HUDEP-2 (cell line): ENCODE results near the gene UNC5B.
"Not testable (repeated sequence)": the region's sequence is repeated elsewhere in the genome, so short reads cannot be mapped to it uniquely, and the experiment has no call there.

Experiments used
- DNase-seq, 76 experiments: peaks; one replicate each; lab custom pipeline; 2025; ENCODE audit not compliant: unreplicated experiment in 76 of 76; lab: John Stamatoyannopoulos, UW

Gene UNC5B

GRCh38 chr10:71265201-71265575 is 52.8 kb downstream of the UNC5B start:
- no peak for DNase-seq

GRCh38 chr10:71265618-71266146 is 53.3 kb downstream of the UNC5B start:
- no peak for DNase-seq

- no peak for DNase-seq
Measured at GRCh38 chr10:71266147-71266917, 54.0 kb downstream of the UNC5B start.

GRCh38 chr10:71266918-71267442 is 54.6 kb downstream of the UNC5B start:
- DNase-seq: no peak

GRCh38 chr10:71267508-71268240 is 55.3 kb downstream of the UNC5B start:
- no peak for DNase-seq

GRCh38 chr10:71268247-71268691 is 55.9 kb downstream of the UNC5B start:
- DNase-seq: no peak

- DNase-seq: no peak
Measured at GRCh38 chr10:71268758-71269157, 56.4 kb downstream of the UNC5B start.

GRCh38 chr10:71269301-71270288 is 57.2 kb downstream of the UNC5B start:
- DNase-seq: no peak

- DNase-seq: peak in 33 of 76 experiments; percentile 2 to 71 (median 22)
Measured at GRCh38 chr10:71270301-71271220, 58.2 kb downstream of the UNC5B start.

- no peak for DNase-seq
Measured at GRCh38 chr10:71271662-71272055, 59.3 kb downstream of the UNC5B start.

GRCh38 chr10:71272056-71272771 is 59.8 kb downstream of the UNC5B start:
- no peak for DNase-seq

- DNase-seq: not testable (repeated sequence)
Measured at GRCh38 chr10:71272974-71273373, 60.6 kb downstream of the UNC5B start.

GRCh38 chr10:71273506-71273905 is 61.1 kb downstream of the UNC5B start:
- no peak for DNase-seq

- peak in 1 of 76 experiments; percentile 2 for DNase-seq
Measured at GRCh38 chr10:71274901-71275796, 62.8 kb downstream of the UNC5B start.

- no peak for DNase-seq
Measured at GRCh38 chr10:71276873-71277272, 64.5 kb downstream of the UNC5B start.

- DNase-seq: no peak
Measured at GRCh38 chr10:71277914-71278665, 65.7 kb downstream of the UNC5B start.
